HG02884 (cell line): ENCODE data around the gene TOMM20.
"Not testable (repeated sequence)": the region's sequence is repeated elsewhere in the genome, so short reads cannot be mapped to it uniquely, and the experiment has no call there.

Experiments used
- ATAC-seq: cut with Tn5 transposase; IDR thresholded peaks from one replicate; pipeline ENCODE4 v1.9.1; 2021; ENCODE audit warnings: mild to moderate bottlenecking, moderate library complexity; ENCODE audit not compliant: unreplicated experiment

TOMM20 gene

DNA sequence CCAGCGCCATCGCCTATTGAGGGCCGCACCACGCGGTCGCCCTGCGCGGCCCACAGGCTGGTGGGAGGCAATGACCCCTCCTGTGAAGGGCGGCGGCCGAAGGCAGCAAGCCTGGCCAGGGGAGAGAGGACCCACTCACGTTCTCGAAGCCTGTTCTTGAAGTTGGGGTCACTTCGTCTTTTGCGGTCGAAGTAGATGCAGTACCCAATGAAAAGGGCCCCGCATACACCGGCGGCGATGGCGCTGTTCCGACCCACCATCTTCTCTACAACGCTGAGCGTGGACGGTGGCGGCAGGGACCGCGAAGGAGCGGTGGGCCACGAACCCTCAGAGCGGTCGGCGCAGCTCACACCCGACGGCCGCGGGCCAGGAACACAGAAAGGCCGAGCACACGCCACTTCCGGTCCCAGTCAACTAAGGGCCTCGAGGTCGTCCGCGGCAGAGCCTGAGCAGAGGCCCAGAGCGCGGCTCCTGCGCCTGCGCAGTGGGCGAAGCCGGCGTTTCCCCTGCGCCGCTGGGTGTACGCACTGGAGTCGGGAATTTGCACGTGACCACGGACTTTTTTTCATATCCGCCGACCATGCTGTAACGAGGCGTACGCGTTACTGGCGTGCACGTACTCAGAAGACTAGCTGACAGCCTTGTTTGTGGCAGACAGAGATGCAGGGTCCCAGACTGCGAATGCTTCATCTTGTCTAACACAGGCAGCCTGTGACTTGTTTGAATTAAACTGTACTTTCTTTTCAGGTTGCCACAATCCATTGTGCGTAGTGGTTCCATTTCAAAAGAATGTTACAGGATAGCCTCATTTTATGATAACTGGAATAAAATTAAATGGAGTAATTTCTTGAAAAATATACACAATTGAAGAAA, at the start of gene TOMM20:
Gene TOMM20, minus strand, starts transcription at position 382 of the 873 bp plus-strand sequence. Its CDS starts 122 bp downstream, at position 260.
- ATAC-seq, result peak; percentile 92

DNA sequence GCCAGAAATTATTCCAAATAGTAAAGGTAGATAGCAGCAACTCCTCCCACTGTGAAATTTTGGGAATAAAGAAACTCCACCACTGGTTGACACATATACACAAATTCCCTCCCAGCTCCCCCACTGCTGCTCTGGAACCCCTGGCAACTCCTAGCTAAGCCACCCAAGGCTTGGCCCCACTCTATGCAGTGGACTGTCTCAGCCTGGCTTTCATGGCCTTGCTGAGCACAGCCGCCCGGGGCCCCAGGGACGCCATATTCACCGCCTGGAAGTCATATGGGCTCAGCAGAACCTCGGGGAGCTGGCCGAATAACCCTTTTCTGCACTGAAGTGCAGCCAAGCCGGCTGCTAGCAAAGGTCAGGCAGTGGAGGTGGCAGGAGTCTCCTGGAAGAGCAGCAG, 47.8 kb upstream of the TOMM20 start:
- no peak for ATAC-seq

DNA sequence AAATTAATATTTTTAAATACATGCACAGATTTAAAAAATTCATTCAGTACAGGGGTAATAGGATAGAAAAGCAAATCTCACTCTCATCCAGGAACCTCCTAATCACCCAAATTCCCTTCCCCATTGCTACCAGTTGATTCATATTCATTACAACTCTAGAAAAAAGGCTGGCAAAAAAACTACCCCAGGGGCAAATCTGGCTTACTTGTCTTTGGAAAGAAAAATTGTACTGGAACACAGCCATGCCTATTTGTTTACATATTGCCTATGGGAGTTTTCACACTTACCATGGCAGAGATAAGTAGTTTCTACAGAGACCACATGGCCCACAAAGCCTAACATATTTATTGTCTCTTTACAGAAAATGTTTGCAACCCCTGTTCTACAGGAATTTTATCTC, 41.3 kb upstream of the TOMM20 start:
- ATAC-seq, result no peak

DNA sequence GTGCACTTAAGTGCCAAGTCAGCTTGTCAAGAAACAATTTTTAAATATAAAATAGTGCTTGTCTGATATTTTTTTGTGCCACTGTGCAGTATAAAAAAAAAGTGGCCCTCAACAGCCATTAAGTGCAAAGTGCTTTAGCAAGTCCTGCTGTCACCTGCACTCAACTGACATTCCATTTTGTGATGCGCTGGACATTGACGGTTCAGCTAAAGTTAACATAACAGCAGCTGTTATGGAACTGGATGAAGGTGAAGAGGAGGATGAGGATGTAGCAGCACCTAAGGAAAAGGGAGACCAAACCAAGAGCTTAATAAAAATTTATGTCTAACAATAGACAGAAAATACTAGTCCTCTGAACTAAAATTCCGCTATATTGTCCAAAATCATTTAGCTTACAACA, 39.7 kb upstream of the TOMM20 start:
- no peak for ATAC-seq

DNA sequence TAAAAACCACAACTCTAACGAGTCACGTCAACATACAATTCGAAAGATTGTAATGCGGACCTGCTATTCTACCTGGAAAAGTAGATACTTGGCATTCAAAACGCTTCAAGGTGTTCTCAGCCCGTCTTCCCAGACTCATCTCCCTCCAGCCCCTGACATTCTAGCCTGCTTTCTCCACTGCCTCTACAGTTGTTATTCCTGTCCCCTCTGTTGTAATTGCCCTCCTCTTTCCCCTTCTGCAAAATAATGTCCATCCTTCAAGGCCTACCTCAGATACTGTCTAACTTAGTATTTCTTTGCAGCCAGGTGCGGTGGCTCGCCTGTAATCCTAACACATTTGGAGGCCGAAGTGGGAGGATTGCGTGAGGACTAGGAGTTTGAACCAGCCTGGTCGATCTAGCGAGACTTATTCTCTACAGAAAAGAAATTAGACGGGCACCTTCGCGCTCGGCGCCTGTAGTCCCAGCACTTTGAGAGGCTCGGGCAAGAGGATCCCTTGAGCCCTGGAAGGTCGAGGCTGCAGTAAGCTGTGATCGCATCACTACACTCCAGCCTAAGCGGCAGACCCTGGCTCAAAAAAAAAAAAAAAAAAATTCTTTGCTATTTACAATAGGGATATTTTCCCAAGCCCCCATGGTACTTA, 33.2 kb upstream of the TOMM20 start:
- ATAC-seq, result no peak

DNA sequence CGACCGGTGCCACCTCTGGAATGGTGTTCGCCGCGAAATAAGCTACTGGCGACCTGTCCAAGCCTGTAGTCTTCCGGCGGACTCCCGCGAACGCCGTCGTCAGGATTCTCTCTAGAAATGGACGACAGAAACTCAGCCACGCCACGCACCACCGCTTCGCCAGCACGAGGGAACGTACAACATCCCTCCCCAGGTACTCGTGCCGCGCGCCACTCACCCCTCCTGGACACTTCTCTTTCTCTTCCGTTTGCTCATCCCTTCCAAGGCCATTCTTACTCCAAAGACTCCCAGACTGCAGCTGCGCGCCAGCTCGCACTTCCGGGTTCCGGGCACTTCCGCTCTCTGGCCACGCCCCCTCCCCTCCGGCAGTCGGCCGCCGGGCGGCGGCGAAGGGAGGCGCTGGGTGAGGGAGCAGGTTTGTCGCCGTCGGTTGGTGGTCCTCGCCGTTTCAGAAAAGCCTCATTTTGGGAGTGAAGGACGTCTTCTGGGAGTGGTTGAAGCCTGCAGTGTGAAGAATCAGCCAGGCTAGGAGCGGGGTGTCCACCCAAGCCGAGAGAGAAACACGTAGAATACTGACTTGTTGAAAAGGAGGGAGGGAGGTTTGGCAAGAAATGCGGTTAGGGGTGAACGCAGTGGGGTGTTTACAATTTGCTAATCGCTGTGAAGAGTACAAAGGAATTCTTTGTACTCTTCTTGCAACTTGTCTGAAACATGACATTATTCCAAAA, 32.5 kb upstream of the TOMM20 start, which contains the start of gene RBM34:
Gene RBM34, minus strand, starts transcription at position 294 of the 728 bp plus-strand sequence. Its CDS starts 24 bp downstream, at position 270.
- peak; percentile 83 for ATAC-seq

DNA sequence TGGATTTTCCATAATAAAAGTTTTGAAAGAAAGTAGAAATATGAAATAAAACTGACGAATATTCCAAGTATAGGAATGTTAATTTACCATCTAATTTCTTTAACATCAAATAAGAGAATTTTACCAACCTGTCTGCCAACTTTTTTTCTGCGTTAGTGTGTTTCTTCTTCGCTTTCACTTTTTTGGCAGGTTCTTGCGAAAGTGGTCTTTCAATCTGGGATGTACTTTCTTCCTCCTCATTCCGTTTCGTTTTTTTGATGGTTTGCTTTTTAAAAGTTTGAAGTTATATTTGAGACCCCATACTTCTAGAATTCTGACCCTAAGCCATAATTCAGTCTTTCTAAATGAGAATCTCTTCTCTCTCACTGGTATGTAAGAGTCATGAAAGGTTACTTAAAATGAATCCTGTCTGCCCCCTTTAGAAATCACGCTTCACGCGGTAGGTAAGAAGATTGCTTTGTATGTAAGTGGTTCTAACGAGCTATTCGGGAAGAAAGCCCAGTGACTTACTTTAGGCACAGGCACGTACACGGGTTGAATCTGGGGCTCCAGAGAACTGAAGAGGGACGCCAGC, 31.8 kb upstream of the TOMM20 start:
- ATAC-seq, result peak; percentile 38

DNA sequence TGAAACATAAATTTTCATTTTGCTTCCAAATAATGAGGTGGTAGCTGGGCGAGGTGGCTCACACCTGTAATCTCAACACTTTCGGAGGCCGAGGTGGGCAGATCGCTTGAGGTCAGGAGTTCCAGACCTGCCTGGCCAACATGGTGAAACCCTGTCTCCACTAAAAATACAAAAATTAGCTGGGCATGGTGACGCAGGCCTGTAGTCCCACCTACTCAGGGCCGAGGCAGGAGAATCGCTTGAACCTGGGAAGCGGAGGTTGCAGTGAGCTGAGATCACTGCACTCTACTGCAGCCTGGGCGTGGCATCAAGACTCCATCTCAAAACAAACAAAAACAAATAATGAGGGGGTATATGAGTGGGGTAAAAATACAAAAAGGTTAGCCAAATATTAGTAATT, 31.3 kb upstream of the TOMM20 start:
- not testable (repeated sequence) for ATAC-seq

DNA sequence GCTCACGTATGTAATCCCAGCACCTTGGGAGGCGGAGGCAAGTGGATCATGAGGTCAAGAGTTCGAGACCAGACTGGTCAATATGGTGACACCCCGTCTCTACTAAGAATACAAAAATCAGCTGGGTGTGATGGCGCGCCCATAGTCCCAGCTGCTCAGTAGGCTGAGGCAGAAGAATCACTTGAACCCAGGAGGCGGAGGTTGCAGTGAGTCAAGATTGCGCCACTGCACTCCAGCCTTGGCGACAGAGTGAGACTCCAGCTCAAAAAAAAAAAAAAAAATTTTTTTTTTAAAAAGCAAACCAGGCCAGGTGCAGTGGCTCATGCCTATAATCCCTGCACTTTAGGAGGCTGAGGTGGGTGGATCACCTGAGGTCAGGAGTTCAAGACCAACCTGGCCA, 30.6 kb upstream of the TOMM20 start:
- ATAC-seq, result not testable (repeated sequence)

DNA sequence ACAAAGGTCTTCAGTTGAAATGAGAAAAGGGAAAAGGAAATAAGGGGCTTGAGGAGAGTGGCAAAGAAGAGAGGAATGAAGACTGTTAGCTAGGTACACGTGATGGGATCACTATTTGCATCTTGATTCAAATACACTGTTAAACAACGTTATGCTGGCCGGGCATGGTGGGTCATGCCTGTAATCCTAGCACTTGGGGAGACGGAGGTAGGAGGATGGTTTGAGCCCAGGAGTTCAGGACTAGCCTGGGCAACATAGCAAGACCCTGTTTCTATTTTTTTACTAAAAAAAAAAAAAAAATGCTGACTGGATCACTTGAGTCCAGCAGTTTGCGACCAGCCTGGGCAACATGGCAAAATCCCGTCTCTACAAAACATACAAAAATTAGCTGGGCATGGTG, 30.0 kb upstream of the TOMM20 start:
- no peak for ATAC-seq

DNA sequence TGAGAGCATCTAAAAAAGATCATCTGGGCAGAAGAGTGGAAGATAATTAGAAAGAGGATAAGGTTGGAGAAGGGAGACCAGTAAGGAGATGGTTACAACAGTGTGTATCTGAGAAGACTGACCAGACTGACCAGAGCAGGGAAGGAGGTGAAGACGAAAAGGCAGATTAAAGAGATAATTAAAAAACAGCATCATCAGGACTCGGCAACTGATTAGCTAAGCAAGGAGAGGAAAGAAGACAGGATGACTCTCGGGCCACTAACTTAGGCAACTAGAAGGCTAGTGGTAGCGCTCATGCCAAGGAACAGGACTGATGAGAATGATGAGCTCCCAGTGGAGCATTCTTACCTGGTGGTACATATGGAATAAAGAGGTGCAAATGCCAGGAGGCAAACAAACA, 28.5 kb upstream of the TOMM20 start:
- no peak for ATAC-seq

DNA sequence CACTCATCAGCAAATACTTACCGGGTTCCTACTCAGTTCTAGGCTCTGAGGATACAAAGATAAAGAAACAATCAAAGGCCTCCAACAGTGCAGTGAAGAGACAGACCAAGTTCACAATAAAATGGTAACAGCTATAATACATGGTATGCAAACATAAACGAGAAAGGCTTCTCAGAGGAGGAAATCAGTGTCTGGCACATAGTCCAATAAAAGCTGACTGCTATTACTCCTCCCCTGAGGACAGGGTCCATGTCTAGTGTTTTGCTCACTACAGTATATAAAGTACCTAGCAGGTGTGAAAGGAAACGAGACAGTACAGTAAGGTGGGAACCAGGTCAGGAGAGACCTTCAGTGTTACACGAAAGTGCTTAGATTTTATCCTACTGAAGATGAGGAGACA, 28.1 kb upstream of the TOMM20 start:
- no peak for ATAC-seq

DNA sequence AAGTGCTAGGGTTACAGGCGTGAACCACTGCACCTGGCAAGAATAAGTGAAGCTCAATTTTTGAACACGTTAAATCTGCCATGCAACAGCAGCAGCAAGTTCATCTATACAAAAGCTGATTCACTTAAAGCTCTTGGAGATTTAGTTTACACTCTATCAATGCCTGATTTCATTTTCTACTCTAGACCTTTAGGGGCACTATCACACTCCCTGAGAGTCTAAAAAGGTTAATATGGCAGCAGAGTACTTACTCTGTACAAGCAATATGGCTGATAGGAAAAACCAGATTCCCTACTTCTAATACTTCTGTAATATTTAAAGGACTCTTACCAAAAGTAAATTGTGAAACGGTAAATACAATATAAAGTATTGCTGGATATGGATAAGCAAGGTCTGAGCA, 27.6 kb upstream of the TOMM20 start:
- ATAC-seq, result no peak

DNA sequence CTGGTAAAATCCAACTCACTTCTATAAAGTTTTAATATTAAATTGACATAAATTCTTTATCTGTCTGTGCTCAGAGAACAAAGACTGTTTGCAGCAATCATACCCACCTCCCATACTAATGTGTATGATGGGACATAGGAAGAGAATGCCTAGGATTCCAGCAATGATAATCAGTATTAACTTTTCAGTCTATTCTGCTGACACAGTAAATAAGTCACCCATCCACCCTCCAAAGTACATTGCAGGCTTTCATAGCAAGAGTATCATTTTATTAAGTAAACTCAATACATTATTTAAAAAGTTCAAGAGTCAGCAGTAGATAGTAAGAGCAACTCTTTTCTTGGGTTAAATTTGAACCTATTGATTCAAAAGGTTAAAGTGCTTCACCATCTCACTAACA, 23.6 kb upstream of the TOMM20 start:
- ATAC-seq, result no peak

DNA sequence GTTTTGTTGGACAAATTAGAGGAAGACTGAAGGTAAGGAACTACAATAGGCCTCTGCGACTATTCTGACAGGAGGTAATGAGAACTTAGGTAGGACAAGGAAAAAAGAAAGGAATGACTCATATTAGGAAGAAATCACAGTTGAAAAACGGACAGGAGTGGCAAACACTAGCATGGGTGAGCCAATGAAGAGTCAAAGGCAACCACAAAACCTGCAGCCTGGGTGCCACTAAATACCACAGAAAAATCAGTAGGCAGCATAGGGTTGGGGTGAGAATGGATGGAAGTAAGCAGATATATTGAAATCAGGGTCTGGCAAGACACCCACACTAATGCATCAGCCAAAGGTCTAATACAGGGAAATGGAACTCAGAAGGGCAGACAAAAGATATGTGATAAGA, 22.4 kb upstream of the TOMM20 start:
- no peak for ATAC-seq

DNA sequence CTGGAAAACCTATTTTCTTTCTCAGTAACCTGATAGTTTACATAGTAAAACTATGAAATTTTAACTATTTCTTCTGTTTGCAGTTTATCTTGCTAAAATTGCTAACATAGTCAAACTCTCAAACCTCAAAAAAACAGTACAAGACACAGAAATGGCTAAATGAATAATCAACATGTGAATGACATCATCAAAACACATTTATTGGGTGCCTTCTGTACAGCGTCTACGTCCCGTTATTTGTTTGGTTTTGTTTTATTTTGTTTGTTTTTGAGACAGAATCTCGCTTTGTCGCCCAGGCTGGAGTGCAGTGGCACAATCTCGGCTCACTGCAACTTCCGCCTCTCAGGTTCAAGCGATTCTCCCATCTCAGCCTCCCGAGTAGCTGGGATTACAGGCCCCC, 21.2 kb upstream of the TOMM20 start:
- no peak for ATAC-seq

DNA sequence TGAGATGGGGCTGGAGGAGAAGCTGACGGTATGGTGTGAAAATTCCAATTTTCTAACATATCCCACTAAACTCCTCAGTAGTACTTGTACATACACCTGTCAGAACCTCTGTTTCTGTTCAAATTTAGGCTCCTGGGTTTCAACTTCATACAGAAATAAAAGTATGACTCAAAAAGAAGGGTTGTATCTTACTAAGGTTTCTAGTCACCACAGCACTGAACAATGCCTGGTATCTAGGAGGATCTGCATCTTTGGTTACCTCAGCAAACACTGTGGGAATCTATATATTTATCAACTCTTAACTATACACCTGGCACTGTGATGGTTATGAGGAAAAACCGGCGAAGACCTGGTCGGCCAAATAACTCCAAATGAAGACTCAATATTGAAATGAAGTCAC, 18.6 kb upstream of the TOMM20 start:
- peak; percentile 59 for ATAC-seq

DNA sequence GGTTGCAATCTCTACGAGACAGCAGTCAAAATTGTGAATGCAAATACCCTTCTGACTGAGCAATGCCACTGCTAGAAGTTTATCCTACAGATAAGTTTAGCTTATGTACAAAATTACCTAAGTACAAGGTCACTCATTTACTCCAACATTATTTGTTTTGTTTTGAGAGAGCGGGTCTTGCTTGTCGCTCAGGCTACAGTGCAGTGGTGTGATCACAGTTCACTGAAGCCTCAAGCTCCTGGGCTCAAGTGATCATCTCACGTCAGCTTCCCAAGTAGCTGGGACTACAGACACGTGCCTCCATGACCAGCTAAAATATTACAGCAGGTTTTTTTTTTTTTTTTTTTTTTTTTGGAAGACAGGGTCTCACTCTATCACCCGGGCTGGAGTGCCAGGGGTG, 17.0 kb upstream of the TOMM20 start:
- no peak for ATAC-seq

DNA sequence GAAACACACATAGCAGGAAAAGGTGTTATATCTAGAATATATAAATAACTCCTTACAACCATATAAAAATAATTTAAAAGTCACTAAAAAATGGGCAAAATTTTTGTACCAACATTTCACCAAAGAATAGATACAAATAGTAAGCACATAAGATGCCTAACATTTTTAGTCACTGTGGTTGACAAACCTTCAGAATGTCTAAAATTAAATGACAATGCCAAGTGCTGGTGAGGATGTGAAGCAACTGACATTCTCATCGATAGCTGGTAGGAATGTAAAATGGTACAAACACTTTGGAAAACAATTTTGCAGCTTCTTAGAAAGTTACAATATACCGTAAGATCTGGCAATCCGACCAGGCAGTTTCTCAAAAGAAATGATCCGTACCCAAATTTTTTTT, 14.4 kb upstream of the TOMM20 start:
- no peak for ATAC-seq

DNA sequence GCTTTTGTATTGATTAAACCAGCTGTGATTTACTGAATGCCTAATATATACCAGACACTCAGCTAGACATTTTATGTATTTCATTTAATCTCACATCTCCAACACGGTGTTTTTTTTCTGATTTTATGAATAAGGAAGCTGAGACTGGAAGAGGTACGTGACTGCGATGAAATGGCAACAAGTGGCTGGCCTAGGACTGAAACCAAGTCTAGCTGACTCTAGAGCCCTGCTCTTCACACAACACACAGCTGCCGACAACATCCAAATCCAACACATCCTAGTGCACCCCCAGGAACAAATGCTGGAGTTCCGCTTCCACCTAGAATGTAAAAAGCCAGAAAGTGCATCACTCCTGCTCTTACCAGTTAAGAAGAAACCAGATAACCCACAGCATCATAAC, 10.7 kb upstream of the TOMM20 start:
- ATAC-seq, result no peak

DNA sequence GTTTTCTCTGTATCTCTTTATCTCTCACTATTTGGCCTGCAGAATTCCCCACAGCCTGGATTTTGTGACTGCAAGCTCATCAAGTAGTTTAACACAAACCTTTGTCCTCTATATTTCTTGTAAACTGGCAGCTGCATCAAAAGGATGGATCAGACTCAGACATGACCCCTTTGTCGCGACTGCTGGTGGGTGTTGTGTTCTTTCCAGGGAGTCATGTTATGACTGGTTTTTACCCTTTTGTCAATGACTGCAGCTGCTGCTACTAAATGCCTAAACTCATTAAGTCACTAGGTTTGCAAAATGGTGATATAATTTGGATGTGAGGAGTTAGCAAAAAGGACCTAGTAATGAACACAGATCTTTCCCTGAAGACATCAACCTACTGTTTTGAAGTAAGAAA, 10.2 kb upstream of the TOMM20 start:
- no peak for ATAC-seq
